SU-DHL-6 (cell line): ENCODE data around the gene RNASET2.

Experiments
- H2AFZ ChIP-seq: fragments of 200-600 bp; sonication (generic); 2 replicates; pipeline ENCODE4 v1.6.1; 2014; ENCODE audit warnings: low read depth, mild to moderate bottlenecking, moderate library complexity, mixed read lengths, antibody characterized with exemption, low read length; ENCODE audit not compliant: severe bottlenecking
- H3F3A ChIP-seq: fragments of 200-600 bp; shearing (Covaris generic); 2 replicates; pipeline ENCODE4 v1.6.0; 2016; ENCODE audit warnings: antibody characterized with exemption, mild to moderate bottlenecking; ENCODE audit not compliant: insufficient read depth
- H3K27ac ChIP-seq: fragments of 200-600 bp; sonication (generic); 2 replicates; pipeline ENCODE4 v1.5.1; 2016; ENCODE audit warnings: low read depth, mild to moderate bottlenecking, low read length, moderate library complexity, mixed read lengths
- H3K27me3 ChIP-seq: fragments of 200-600 bp; sonication (generic), shearing (Covaris generic); 2 replicates; pipeline ENCODE4 v1.6.0; 2014; ENCODE audit warnings: mild to moderate bottlenecking, low read length
- H3K36me3 ChIP-seq: fragments of 200-600 bp; sonication (generic); 2 replicates; pipeline ENCODE4 v1.6.1; 2014; ENCODE audit warnings: mild to moderate bottlenecking, low read length, mixed read lengths
- H3K4me2 ChIP-seq: fragments of 300-600, 200-600 bp; shearing (Covaris generic), sonication (generic); 2 replicates; pipeline ENCODE4 v1.6.0; 2014; ENCODE audit warnings: low read length, low read depth, mild to moderate bottlenecking; ENCODE audit not compliant: poor library complexity, severe bottlenecking
- H3K4me3 ChIP-seq: fragments of 200-600 bp; sonication (generic); 2 replicates; pipeline ENCODE4 v1.5.1; 2014; ENCODE audit warnings: antibody characterized with exemption, low read length, mild to moderate bottlenecking, mixed read lengths; ENCODE audit not compliant: insufficient read depth, poor library complexity, severe bottlenecking
- H3K79me2 ChIP-seq: fragments of 200-600 bp; sonication (generic); 2 replicates; pipeline ENCODE4 v1.6.1; 2014; ENCODE audit warnings: mild to moderate bottlenecking, low read length, moderate library complexity; ENCODE audit not compliant: insufficient read depth
- H3K9ac ChIP-seq: fragments of 200-600 bp; sonication (generic); 2 replicates; pipeline ENCODE4 v1.7.0; 2014; ENCODE audit warnings: mild to moderate bottlenecking, low read length
- H3K9me2 ChIP-seq: fragments of 200-600 bp; sonication (generic); replicated peaks from 2 replicates; pipeline ENCODE4 v1.6.1; 2014; ENCODE audit warnings: low read length; ENCODE audit not compliant: insufficient read depth
- H3K9me3 ChIP-seq: fragments of 200-600 bp; sonication (generic); 2 replicates; pipeline ENCODE4 v1.6.1; 2014; ENCODE audit warnings: low read length, mixed read lengths; ENCODE audit not compliant: insufficient read depth
- H4K20me1 ChIP-seq: fragments of 200-600 bp; sonication (generic); 2 replicates; pipeline ENCODE4 v1.6.1; 2014; ENCODE audit warnings: low read depth, mild to moderate bottlenecking, antibody characterized with exemption, low read length, moderate library complexity, mixed read lengths
- CTCF ChIP-seq: fragments of 200-600 bp; sonication (generic); IDR thresholded peaks from one replicate; pipeline ENCODE4 v1.5.1; 2017; ENCODE audit warnings: antibody characterized with exemption, mild to moderate bottlenecking, low read length, moderate library complexity; ENCODE audit not compliant: insufficient read depth, poor library complexity, severe bottlenecking
- EZH2phosphoT487 ChIP-seq: fragments of 200-600 bp; sonication (generic), shearing (Covaris generic); conservative IDR thresholded peaks from 2 replicates; pipeline ENCODE4 v1.6.1; 2018; ENCODE audit warnings: mild to moderate bottlenecking, antibody characterized with exemption, low read length, moderate library complexity, mixed read lengths

RNASET2 gene

DNA sequence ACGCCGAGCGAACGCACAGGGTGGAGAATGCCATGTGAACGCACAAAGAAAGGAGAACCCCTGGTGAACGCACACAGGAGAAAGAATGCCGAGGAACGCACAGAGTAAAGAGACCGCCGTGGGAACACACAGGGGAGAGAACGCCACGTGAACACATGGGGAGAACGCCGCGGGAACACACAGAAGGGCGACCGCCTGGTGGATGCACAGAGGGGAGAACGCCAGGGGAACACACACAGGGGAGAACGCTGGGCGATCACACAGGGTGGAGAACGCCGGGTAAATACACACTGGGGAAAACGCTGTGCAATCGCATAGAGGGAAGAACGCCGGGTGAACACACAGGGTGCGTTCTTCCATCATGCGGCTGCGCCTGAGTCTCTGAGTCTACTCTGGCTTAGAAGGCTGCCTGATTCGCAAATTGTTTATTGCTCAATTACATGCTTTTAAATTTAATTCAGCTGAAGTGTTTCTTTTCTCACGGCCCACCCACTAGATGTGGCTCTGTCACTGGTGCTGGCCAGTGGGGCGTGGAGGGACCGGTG, 54.1 kb downstream of the RNASET2 start:
- Histone ChIP-seq H3K79me2 (no peaks in the 10 kb centered on the region), H3K9me2 (no peaks in the 10 kb centered on the region), H3K9me3 (no peaks in the 10 kb centered on the region), H3K36me3 (no peaks in the 10 kb centered on the region), H3K4me2 (no peak overlapping the region), H3K9ac (no peak overlapping the region), H3K27me3 (no peaks in the 10 kb centered on the region), H3K4me3 (no peak overlapping the region), H4K20me1 (no peaks in the 10 kb centered on the region), H3K27ac (no peak overlapping the region), H3F3A (no peaks in the 10 kb centered on the region), H2AFZ (no peak overlapping the region)
- no peak for TF ChIP-seq EZH2phosphoT487
- TF ChIP-seq CTCF: no peak

DNA sequence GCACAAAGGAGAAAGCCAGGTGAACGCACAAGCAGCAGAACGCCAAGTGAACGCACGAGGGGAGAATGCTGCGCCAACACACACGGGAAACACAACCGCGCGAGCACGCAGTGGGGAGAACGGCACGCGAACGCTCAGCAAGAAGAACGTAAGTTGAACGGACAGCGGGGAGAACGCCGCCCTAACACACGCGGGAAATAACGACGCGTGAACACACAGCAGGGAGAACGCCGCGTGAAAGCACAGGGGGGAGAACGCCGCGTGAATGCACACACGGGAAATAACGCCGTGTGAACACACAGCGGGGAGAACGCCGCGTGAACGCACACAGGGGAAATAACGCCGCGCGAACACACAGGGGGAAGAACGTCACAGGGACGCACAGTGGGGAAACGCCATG, 54.7 kb downstream of the RNASET2 start:
- H3K9ac ChIP-seq: no peak overlapping the region
- no peaks in the 10 kb centered on the region for H3K9me2 ChIP-seq
- H4K20me1 ChIP-seq: no peaks in the 10 kb centered on the region
- H3K9me3 ChIP-seq: no peaks in the 10 kb centered on the region
- no peak for TF ChIP-seq CTCF
- no peak for TF ChIP-seq EZH2phosphoT487
- H2AFZ ChIP-seq: no peak overlapping the region
- no peak overlapping the region for H3K27ac ChIP-seq
- H3F3A ChIP-seq: no peaks in the 10 kb centered on the region
- H3K27me3 ChIP-seq: no peaks in the 10 kb centered on the region
- H3K4me2 ChIP-seq: no peak overlapping the region
- no peak overlapping the region for H3K4me3 ChIP-seq
- no peaks in the 10 kb centered on the region for H3K79me2 ChIP-seq
- H3K36me3 ChIP-seq: no peaks in the 10 kb centered on the region

DNA sequence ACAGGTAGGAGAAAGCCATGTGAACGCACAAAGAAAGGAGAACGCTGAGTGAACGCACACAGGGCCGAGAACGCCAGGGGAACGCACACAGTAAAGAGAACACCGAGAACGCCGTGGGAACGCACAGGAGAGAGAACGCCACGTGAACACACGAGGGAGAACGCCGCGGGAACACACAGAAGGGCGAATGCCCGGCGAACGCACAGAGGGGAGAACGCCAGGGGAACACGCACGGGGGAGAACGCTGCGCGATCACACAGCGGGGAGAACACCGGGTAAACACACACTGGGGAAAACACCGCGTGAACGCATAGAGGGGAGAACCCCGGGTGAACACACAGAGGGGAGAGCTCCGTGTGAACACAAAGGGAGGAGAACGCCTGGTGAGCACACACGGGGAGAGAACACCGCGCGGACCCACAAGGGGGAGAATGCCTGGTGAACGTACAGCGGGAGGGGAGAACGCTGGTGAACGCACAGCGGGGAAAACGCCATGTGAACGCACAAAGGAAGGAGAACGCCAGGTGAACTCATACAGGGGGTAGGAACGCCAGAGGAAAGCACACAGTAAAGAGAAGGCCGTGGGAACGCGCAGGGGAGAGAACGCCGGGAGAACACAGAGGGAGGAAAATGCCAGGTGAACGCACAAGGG, 55.3 kb downstream of the RNASET2 start:
- H3K27me3 ChIP-seq: no peaks in the 10 kb centered on the region
- H3K27ac ChIP-seq: no peak overlapping the region
- H3K9me2 ChIP-seq: no peaks in the 10 kb centered on the region
- H3K79me2 ChIP-seq: no peaks in the 10 kb centered on the region
- H3K4me2 ChIP-seq: no peak overlapping the region
- no peaks in the 10 kb centered on the region for H4K20me1 ChIP-seq
- no peaks in the 10 kb centered on the region for H3F3A ChIP-seq
- H3K36me3 ChIP-seq: no peaks in the 10 kb centered on the region
- TF ChIP-seq CTCF: no peak
- no peak for TF ChIP-seq EZH2phosphoT487
- H3K9ac ChIP-seq: no peak overlapping the region
- H3K9me3 ChIP-seq: no peaks in the 10 kb centered on the region
- H2AFZ ChIP-seq: no peak overlapping the region
- no peak overlapping the region for H3K4me3 ChIP-seq
